ACC112 (cell line): ENCODE results near the gene TMEM240.
"Not testable (repeated sequence)": the region's sequence is repeated elsewhere in the genome, so short reads cannot be mapped to it uniquely, and the experiment has no call there.

Source experiments
- H2AFZ ChIP-seq: fragments of 200-600 bp; sonication (generic); one replicate; pipeline ENCODE4 v1.6.0; 2017; ENCODE audit warnings: antibody characterized with exemption, low read length; ENCODE audit not compliant: unreplicated experiment
- H3K27ac ChIP-seq: fragments of 200-600 bp; sonication (generic); 2 replicates; pipeline ENCODE4 v1.5.1; 2014; ENCODE audit warnings: low read depth, mild to moderate bottlenecking, antibody characterized with exemption, low read length, moderate library complexity
- H3K27me3 ChIP-seq: fragments of 200-600 bp; sonication (generic); 2 replicates; pipeline ENCODE4 v1.6.1; 2014; ENCODE audit warnings: mild to moderate bottlenecking, antibody characterized with exemption, low read length, moderate library complexity, mixed read lengths; ENCODE audit not compliant: insufficient read depth
- H3K36me3 ChIP-seq: fragments of 200-600 bp; sonication (generic); 2 replicates; pipeline ENCODE4 v1.6.1; 2016; ENCODE audit warnings: mild to moderate bottlenecking, antibody characterized with exemption, low read length, moderate library complexity, mixed read lengths; ENCODE audit not compliant: insufficient read depth
- H3K4me1 ChIP-seq: fragments of 200-600 bp; sonication (generic); one replicate; pipeline ENCODE4 v1.6.1; 2016; ENCODE audit warnings: low read length, mixed read lengths; ENCODE audit not compliant: insufficient read depth, unreplicated experiment, control insufficient read depth
- H3K4me3 ChIP-seq: fragments of 200-600 bp; sonication (generic); 2 replicates; pipeline ENCODE4 v1.5.1; 2014; ENCODE audit warnings: mild to moderate bottlenecking, low read depth, low read length
- H3K79me2 ChIP-seq: fragments of 200-600 bp; sonication (generic); one replicate; pipeline ENCODE4 v1.6.0; 2016; ENCODE audit warnings: low read length; ENCODE audit not compliant: control insufficient read depth, unreplicated experiment, insufficient read depth

Gene TMEM240

DNA sequence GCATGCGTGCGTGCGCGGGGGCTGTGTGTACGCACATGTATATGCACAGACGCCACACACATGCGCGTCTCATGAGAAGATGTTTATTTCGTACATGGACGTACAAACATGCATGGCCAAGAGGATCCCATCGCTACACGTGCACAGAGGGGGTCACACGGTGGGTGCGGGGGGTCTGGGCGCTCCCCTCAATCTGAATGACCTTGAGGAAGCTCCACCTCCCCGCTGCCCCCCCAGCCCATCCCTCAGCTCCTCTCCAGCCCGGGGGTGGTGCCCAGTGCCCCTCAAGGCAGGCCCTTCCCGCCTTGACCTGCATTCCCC lies 1.5 kb downstream of the TMEM240 start:
- Histone ChIP-seq H3K79me2 (peaks cover 22% of the 10 kb centered on the region), H3K27ac (no peak overlapping the region), H3K4me3 (peak overlapping the region; percentile 94), H2AFZ (no peak overlapping the region), H3K36me3 (no peaks in the 10 kb centered on the region), H3K4me1 (no peaks in the 10 kb centered on the region), H3K27me3 (no peaks in the 10 kb centered on the region)

- Histone ChIP-seq H3K4me3 (no peak overlapping the region), H3K27me3 (no peaks in the 10 kb centered on the region), H3K36me3 (no peaks in the 10 kb centered on the region), H2AFZ (no peak overlapping the region), H3K79me2 (peaks cover 22% of the 10 kb centered on the region), H3K27ac (no peak overlapping the region), H3K4me1 (no peaks in the 10 kb centered on the region)
Observed at GRCh38 chr1:1538334-1538733, 2.1 kb downstream of the TMEM240 start.

- Histone ChIP-seq H2AFZ (no peak overlapping the region), H3K4me3 (no peak overlapping the region), H3K4me1 (no peaks in the 10 kb centered on the region), H3K27ac (no peak overlapping the region), H3K36me3 (no peaks in the 10 kb centered on the region), H3K27me3 (no peaks in the 10 kb centered on the region), H3K79me2 (peaks cover 22% of the 10 kb centered on the region)
Observed at GRCh38 chr1:1537626-1538250, 2.7 kb downstream of the TMEM240 start.

DNA sequence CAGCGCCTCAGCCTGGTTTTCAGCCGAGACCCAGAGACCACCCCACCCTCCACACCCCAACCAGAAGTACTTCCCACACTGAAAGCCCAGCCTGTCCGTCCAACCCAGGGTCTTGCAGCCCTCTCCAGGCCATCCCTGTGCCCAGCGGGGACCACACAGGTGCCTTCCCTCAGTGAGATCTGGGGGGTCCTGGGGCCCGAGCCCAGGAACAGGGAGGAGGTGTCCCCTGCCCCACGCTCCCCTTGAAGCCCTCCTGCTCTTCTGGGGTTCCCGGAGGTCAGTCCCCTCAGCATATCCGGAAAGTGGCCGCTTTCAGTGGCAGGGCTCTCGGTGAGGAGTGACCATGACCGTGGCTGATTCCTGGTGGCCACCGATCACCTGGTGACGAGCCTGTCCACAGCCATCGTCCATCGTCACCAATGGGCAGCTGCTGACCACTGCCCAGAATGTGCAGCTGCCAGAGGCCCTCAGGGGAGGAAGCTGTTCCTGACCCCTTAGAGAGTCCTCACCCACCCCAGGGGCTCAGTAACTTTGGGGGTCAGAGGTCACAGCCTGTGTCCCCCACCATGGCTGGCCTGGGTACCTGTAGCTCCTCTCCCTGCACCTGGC lies 3.4 kb downstream of the TMEM240 start:
- Histone ChIP-seq H2AFZ (no peak overlapping the region), H3K4me3 (no peak overlapping the region), H3K36me3 (peaks cover 4% of the 10 kb centered on the region; the same call in 1 of the 2 replicates), H3K79me2 (peaks cover 22% of the 10 kb centered on the region), H3K27ac (no peak overlapping the region), H3K27me3 (no peaks in the 10 kb centered on the region), H3K4me1 (no peaks in the 10 kb centered on the region)

- Histone ChIP-seq H3K27me3 (no peaks in the 10 kb centered on the region), H3K4me1 (no peaks in the 10 kb centered on the region), H3K79me2 (peaks cover 22% of the 10 kb centered on the region), H2AFZ (no peak overlapping the region), H3K36me3 (peaks cover 4% of the 10 kb centered on the region; the same call in 1 of the 2 replicates), H3K27ac (no peak overlapping the region), H3K4me3 (no peak overlapping the region)
Observed at GRCh38 chr1:1536019-1536937, 4.1 kb downstream of the TMEM240 start.

DNA sequence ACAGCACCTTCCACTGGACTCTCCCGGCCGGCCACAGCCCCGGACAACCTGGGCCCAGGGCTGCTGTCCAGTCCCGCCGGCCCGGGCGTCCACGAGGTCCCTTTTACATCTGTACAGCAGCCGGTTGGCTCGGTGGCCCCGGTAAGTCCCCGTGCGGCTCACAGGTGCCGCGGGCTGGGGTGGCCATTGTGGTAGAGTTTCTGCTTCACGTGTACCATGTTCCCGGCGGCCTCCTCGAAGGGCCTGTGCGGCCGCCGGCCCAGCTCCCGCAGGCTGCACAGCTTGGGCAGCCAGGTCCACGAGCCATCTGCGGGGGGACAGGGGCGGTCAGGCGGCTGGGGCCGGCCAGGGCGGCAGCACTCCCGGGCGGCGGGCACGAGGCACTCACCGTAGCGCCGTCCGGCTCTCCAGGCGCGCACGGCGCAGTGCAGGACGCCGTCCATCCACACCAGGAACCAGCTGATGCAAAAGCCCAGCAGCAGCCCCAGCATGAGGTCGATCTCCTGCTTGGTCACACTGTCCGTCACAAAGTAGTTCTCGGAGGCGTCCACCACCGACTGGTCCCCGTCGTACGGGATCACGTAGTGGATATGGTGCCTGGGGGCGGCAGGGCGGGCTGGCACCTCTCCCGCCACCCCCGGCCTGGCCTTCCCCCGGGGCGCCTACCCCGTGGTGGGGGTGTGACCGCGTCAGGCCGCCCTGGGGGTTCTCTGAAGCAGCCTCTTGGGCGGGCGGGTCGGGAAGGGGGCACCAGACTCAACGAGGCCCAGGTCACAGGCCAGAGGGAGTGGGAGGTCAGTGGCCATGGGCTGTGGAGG lies 5.0 kb downstream of the TMEM240 start:
- Histone ChIP-seq H3K27me3 (no peaks in the 10 kb centered on the region), H3K4me1 (no peaks in the 10 kb centered on the region), H3K27ac (no peak overlapping the region), H2AFZ (no peak overlapping the region), H3K79me2 (peaks cover 22% of the 10 kb centered on the region), H3K36me3 (peaks cover 6% of the 10 kb centered on the region), H3K4me3 (no peak overlapping the region)

DNA sequence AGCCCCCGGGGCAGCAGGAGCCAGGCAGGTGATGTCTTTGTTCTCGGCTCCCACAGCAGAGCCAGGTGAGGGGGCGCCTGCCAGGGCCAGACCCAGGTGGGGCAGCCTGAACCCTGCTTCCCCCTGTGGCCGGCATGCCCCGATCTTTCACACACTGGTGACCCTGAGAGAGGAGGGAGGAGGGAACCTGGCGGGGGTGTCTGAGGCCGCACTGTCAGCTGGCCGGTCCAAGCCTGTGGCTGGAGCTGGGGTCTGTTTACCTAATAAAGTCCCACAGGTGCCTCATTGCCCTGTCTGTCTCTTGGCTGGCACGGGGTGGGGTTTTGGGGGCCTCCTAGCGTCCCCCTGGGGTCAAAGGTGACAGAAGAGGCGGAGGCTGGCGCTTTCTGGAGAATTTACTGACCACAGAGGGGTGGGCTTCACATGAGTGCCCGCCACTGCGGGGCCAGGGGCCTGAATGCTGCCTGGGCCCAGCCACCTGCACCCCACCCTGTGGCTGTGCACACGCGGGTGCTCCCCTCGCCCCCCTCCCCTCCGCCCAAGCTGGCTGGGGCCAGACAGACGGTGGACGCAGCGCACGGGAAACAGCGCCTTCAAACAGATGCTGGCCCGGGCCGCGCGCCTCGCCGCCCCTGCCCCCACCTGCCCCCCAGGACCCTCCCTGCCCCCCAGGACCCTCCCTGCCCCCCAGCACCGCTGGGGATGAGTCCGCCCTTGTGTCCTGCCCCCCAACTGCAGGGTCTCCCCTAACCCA lies 5.8 kb downstream of the TMEM240 start:
- Histone ChIP-seq H3K27me3 (no peaks in the 10 kb centered on the region), H3K4me3 (no peak overlapping the region), H3K36me3 (peaks cover 14% of the 10 kb centered on the region), H3K4me1 (no peaks in the 10 kb centered on the region), H3K79me2 (peaks cover 21% of the 10 kb centered on the region), H3K27ac (no peak overlapping the region), H2AFZ (no peak overlapping the region)

DNA sequence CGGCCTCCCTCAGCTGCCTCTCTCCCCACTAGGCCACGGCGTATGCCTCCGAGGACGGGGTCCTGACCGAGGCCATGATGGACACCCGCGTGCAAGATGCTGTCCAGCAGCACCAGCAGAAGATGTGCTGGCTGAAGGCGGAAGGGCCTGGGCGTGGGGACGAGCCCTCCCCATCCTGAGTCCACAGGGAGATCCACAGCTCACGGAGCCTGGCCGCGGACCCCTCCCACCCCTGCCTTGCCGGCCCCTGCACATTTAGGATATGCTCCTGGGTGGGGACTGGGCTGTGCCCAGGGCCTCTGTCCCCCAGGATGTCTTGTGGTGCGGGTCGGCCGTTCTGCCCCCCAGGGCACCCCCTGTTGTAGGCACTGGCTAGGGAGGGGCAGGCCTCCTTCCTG lies 6.5 kb downstream of the TMEM240 start:
- H3K27me3 ChIP-seq, H2AFZ ChIP-seq, H3K27ac ChIP-seq, H3K4me1 ChIP-seq, H3K4me3 ChIP-seq: not testable (repeated sequence)
- Histone ChIP-seq H3K79me2 (peaks cover 14% of the 10 kb centered on the region), H3K36me3 (peaks cover 19% of the 10 kb centered on the region)

GRCh38 chr1:1533176-1533893 lies 7.1 kb downstream of the TMEM240 start:
- not testable (repeated sequence) for H3K4me1 ChIP-seq, H3K27me3 ChIP-seq, H3K27ac ChIP-seq, H3K79me2 ChIP-seq, H2AFZ ChIP-seq, H3K4me3 ChIP-seq
- peaks cover 23% of the 10 kb centered on the region for H3K36me3 ChIP-seq
